K562 (cell line): Measurements from ENCODE around the gene HS3ST1. TPM values are rescaled to one million over a fixed set of nuclear protein-coding genes. Genes with fewer than 3 reads are reported as not detected.

Source experiments
- ATAC-seq: fragments of 200-7000 bp; cut with Tn5 transposase; 3 replicates; pipeline ENCODE4 v1.9.1; 2020; ENCODE audit warnings: moderate library complexity
- BruUV-seq: library from RNA; stranded (reverse); fragments of 400-500 nt; replicated peaks from 2 replicates; lab custom pipeline; 2021; lab: Mats Ljungman, UMichigan
- CTCF ChIA-PET: fragments of 300-600 bp; formaldehyde crosslinking; extraction: SDS; loops from one replicate; lab custom pipeline; 2021; ENCODE audit warnings: low intra/inter-chr PET ratio; lab: Yijun Ruan, JAX
- POLR2A ChIA-PET: fragments of 300-600, 350-650 bp; sonication (Branson Sonifier 250); formaldehyde crosslinking; extraction: SDS; loops from one replicate; lab custom pipeline; 2021; ENCODE audit warnings: antibody characterized with exemption, inconsistent platforms; lab: Yijun Ruan, JAX
- DNase-seq, 4 experiments: peaks; one replicate each; pipeline versions ENCODE4 v3.0.0 to v3.0.0-alpha.2; 2011 to 2018; ENCODE audit warnings: low spot score in 3 of 4, mixed read lengths in 3 of 4; ENCODE audit errors: extremely low read depth in 1 of 4
- FAIRE-seq: peaks from 2 replicates; lab custom pipeline; 2011; peaks lifted over from hg19 to GRCh38; lab: Jason Lieb, UNC
- H2AFZ ChIP-seq: 2 replicates; pipeline ENCODE4 v1.6.0; 2011; ENCODE audit warnings: low read depth, low read length, control low read depth, inconsistent platforms
- H3K27ac ChIP-seq: fragments of 200-600 bp; 3 replicates; pipeline ENCODE4 v1.8.0; 2011; ENCODE audit warnings: low read depth, mild to moderate bottlenecking, control low read depth, inconsistent platforms, low read length, moderate library complexity, mixed read lengths; ENCODE audit errors: extremely low read depth
- H3K27me3 ChIP-seq, 2 experiments: fragments of 300-600 bp in 1 of 2; 2 replicates in 1 of 2; 3 replicates in 1 of 2; pipeline versions ENCODE4 v1.6.0 to v1.8.0; 2011; ENCODE audit warnings: inconsistent platforms in 2 of 2, low read length in 2 of 2, mild to moderate bottlenecking in 1 of 2, mixed read lengths in 1 of 2, moderate library complexity in 1 of 2; ENCODE audit not compliant: control insufficient read depth in 2 of 2, insufficient read depth in 2 of 2
- H3K36me3 ChIP-seq: fragments of 300-600 bp; 3 replicates; pipeline ENCODE4 v1.8.0; 2011; ENCODE audit warnings: mild to moderate bottlenecking, low read length, inconsistent platforms; ENCODE audit not compliant: control insufficient read depth, insufficient read depth
- H3K4me1 ChIP-seq, 2 experiments: fragments of 200-600 bp in 1 of 2; replicated peaks in 1 of 2; 2 replicates in 1 of 2; 3 replicates in 1 of 2; pipeline versions ENCODE4 v1.5.1 to v1.8.0; 2011; ENCODE audit warnings: inconsistent platforms in 2 of 2, low read length in 2 of 2, mild to moderate bottlenecking in 1 of 2, mixed read lengths in 1 of 2, moderate library complexity in 1 of 2; ENCODE audit not compliant: control insufficient read depth in 2 of 2, insufficient read depth in 2 of 2
- H3K4me2 ChIP-seq: 2 replicates; pipeline ENCODE4 v1.6.1; 2011; ENCODE audit warnings: low read length, control low read depth, inconsistent platforms, mixed read lengths; ENCODE audit not compliant: insufficient read depth
- H3K4me3 ChIP-seq: fragments of 200-600 bp; sonication (generic), shearing (Covaris generic); 2 replicates; pipeline ENCODE4 v1.5.1; 2016; ENCODE audit warnings: control low read depth, inconsistent platforms
- H3K79me2 ChIP-seq: fragments of 200-600 bp; 3 replicates; pipeline ENCODE4 v1.8.0; 2011; ENCODE audit warnings: low read length, inconsistent platforms; ENCODE audit not compliant: control insufficient read depth, insufficient read depth
- H3K9ac ChIP-seq, 2 experiments: 2 replicates each; pipeline versions ENCODE4 v1.6.0 to v1.6.1; 2011; ENCODE audit warnings: low read depth in 2 of 2, low read length in 2 of 2, control low read depth in 1 of 2, inconsistent platforms in 1 of 2, mild to moderate bottlenecking in 1 of 2, mixed read lengths in 1 of 2; ENCODE audit not compliant: insufficient read depth in 1 of 2
- H3K9me1 ChIP-seq: one replicate; pipeline ENCODE4 v1.6.0; 2011; ENCODE audit warnings: inconsistent platforms, mild to moderate bottlenecking, low read length, moderate library complexity; ENCODE audit not compliant: control insufficient read depth, insufficient read depth
- H3K9me3 ChIP-seq: replicated peaks from 2 replicates; pipeline ENCODE4 v1.5.1; 2011; ENCODE audit warnings: low read depth, low read length, inconsistent platforms; ENCODE audit not compliant: control insufficient read depth, insufficient read depth
- H4K20me1 ChIP-seq: replicated peaks from 2 replicates; pipeline ENCODE4 v1.6.1; 2011; ENCODE audit warnings: low read length, inconsistent platforms, mixed read lengths; ENCODE audit not compliant: control insufficient read depth, insufficient read depth
- BDP1 ChIP-seq: IDR thresholded peaks from 3 replicates; pipeline ENCODE4 v1.6.1; 2011; ENCODE audit not compliant: insufficient read length, insufficient read depth
- C11orf30 ChIP-seq: fragments of 450-650 bp; IDR thresholded peaks from 2 replicates; pipeline ENCODE4 v1.6.1; 2016; ENCODE audit warnings: low read depth, mild to moderate bottlenecking
- E2F8 ChIP-seq: fragments of 450-650 bp; IDR thresholded peaks from 2 replicates; pipeline ENCODE4 v1.7.1; 2018; ENCODE audit warnings: mild to moderate bottlenecking, low read depth; ENCODE audit not compliant: partially characterized antibody
- GTF2A2 ChIP-seq: IDR thresholded peaks from 2 replicates; pipeline ENCODE4 v1.6.1; 2016; ENCODE audit warnings: mild to moderate bottlenecking, missing genetic modification characterization, missing compliant biosample characterization
- ILF3 ChIP-seq: fragments of 450-650 bp; IDR thresholded peaks from 2 replicates; pipeline ENCODE4 v1.6.1; 2018; ENCODE audit warnings: antibody characterized with exemption, mild to moderate bottlenecking, moderate library complexity, borderline replicate concordance
- MLLT1 ChIP-seq, 2 experiments: fragments of 450-650 bp; IDR thresholded peaks; 2 replicates each; pipeline ENCODE4 v1.6.1; 2016
- THRA ChIP-seq: fragments of 450-650 bp; IDR thresholded peaks from 2 replicates; pipeline ENCODE4 v1.6.1; 2017; ENCODE audit warnings: mild to moderate bottlenecking, moderate library complexity
- ZBTB26 ChIP-seq: fragments of 450-650 bp; formaldehyde crosslinking; IDR thresholded peaks from 2 replicates; pipeline ENCODE4 v1.4.0; 2022; ENCODE audit warnings: missing genetic modification characterization
- ZNF57 ChIP-seq: fragments of 450-650 bp; formaldehyde crosslinking; IDR thresholded peaks from 2 replicates; pipeline ENCODE4 v1.4.0; 2020; ENCODE audit warnings: mild to moderate bottlenecking, moderate library complexity
- ZNF695 ChIP-seq: fragments of 450-650 bp; formaldehyde crosslinking; IDR thresholded peaks from 2 replicates; pipeline ENCODE4 v1.4.0; 2020; ENCODE audit warnings: mild to moderate bottlenecking, moderate library complexity
- WGBS: fragments of 100-300 bp; shearing (Covaris generic); methylation state at CpG from one replicate; pipeline ENCODE4 v1.1.6; 2016; ENCODE audit warnings: low coverage, mixed read lengths; ENCODE audit not compliant: insufficient coverage; ENCODE audit errors: missing lambda C conversion rate; 5-methylcytosine and 5-hydroxymethylcytosine counted together
- in situ Hi-C: fragments of 300-500 bp; cut with MboI; formaldehyde crosslinking; loops from 4 replicates; pipeline ENCODE4 v1.15.0; 2018; ENCODE audit warnings: inconsistent platforms, mixed read lengths
- intact Hi-C: fragments of 100-400 bp; cut with micrococcal nuclease; formaldehyde crosslinking; loops from 2 replicates; pipeline ENCODE4 v1.14.2; 2022
- polyA plus RNA-seq, 8 experiments: library from polyadenylated mRNA; depleted of rRNA in 4 of 8; stranded (reverse) in 5 of 8; unstranded in 3 of 8; fragments of >200 nt; fragmentation: Nextera tagmentation in 2 of 8; fragmentation: Illumina TruSeq in 1 of 8; extraction: Ambion mirVana in 2 of 8; extraction: Trizol in 1 of 8; gene quantifications; 2 replicates each; pipeline versions ENCODE4 v1.2.1 to v1.2.3, GENCODE V29; 2011 to 2014; ENCODE audit warnings: inconsistent platforms in 1 of 8, missing spikeins in 1 of 8
- total RNA-seq, 7 experiments: library from RNA; depleted of rRNA in 6 of 7; stranded (reverse); fragments of >200 nt in 6 of 7; fragmentation: Illumina TruSeq in 2 of 7; extraction: Trizol in 2 of 7; gene quantifications; 2 replicates each; pipeline versions ENCODE4 v1.2.1 to v1.2.3, GENCODE V29; 2011 to 2021; ENCODE audit warnings: low replicate concordance in 1 of 7

The HS3ST1 gene
- total and polyA plus RNA-seq, 9 of the 15 experiments (the other 6 are each of a cell fraction or from before 2014, with no cell fraction given), result 0.02 TPM; not detected in 8

- in situ Hi-C loops, result no loop called here
- POLR2A ChIA-PET, result no interaction called here
- ATAC-seq (no peak), FAIRE-seq (no peak), DNase-seq (no peak)
- no TSS peak for BruUV-seq
- Histone ChIP-seq H2AFZ (no peak overlapping the region), H3K9ac (no peak overlapping the region), H3K9me3 (no peaks in the 10 kb centered on the region), H3K4me1 (no peaks in the 10 kb centered on the region), H3K79me2 (no peaks in the 10 kb centered on the region), H3K27ac (no peak overlapping the region), H3K36me3 (no peaks in the 10 kb centered on the region), H3K27me3 (no peaks in the 10 kb centered on the region), H3K9me1 (no peaks in the 10 kb centered on the region), H3K4me2 (no peak overlapping the region), H3K4me3 (no peak overlapping the region), H4K20me1 (no peaks in the 10 kb centered on the region)
- 0% methylated on average over 4 of the region's 4 CpGs for WGBS
- intact Hi-C loops, result no loop called here
- TF ChIP-seq E2F8 (no peak), MLLT1 (IDR thresholded peaks at IDR 0.05) (no peak), ZNF695 (no peak), C11orf30 (no peak), ZBTB26 (CRISPR knock-in tag) (no peak), THRA (no peak), BDP1 (no peak), ZNF57 (CRISPR knock-in tag) (no peak), ILF3 (no peak), GTF2A2 (tag) (no peak)
- CTCF ChIA-PET, result no interaction called here
Observed at GRCh38 chr4:11431111-11431510, 2.4 kb upstream of the HS3ST1 start.
